ENCODE results near the gene DNAH7.

Gene DNAH7

GRCh38 chr2:195857132-195857531 lies 211.5 kb downstream of the DNAH7 start:
- no peak for DNase-seq

- DNase-seq, result no peak
Measured at GRCh38 chr2:195850764-195851163, 217.9 kb downstream of the DNAH7 start.

DNA sequence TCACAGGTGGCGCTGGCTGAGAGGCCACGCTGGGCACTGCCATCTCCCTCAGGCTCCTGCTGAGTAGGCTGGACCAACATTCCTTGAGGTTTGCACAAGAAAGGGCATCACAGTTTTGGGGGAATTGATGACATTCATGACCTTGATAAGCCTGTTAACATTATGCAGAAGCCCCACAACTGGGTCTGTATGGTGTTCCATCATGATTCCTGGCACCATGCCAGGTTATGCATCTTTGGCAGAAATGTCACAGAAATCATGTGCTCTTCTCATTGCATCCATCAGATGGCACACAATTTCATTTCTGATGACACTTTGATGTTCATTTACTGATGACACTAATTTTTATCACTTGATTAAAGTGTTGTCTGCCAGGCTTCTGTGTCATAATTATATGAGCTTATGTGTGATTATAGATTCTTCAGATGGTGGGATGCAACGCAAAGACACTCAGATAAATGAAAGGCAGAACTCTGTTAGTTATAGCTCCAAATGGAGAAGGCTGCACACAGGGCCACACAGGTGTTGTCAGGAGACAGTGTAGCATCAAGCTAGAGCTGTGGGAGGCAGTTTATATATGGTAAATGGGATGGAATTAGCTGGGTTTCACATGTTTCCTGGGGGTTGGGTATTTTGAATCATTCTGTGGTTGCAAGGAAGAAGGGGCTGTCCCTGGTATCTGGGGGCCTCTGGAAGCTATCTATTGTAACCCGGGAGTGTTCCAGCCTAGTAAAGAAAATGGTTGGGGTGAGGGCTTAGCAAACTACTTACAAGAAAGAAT lies 220.3 kb downstream of the DNAH7 start:
- peak; percentile 12 for DNase-seq

DNA sequence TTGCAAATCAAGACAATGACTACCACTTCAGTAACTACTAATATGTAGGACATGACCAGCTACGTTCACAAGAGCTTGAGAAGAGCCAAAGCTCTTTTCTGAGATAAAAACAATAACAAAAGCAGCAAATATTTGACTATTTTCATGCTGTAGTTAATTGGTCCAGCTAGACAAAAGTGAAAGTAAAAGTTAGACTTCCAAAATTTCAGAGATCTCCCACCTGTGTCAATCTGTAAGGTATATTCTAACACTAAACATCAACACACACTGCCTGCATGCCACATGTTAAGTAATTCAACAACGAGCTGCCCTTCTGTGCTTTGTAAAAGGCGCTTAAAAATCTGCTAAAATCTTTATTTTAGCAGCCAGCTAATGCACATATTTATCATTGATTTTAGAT lies 225.7 kb downstream of the DNAH7 start:
- no peak for DNase-seq

DNA sequence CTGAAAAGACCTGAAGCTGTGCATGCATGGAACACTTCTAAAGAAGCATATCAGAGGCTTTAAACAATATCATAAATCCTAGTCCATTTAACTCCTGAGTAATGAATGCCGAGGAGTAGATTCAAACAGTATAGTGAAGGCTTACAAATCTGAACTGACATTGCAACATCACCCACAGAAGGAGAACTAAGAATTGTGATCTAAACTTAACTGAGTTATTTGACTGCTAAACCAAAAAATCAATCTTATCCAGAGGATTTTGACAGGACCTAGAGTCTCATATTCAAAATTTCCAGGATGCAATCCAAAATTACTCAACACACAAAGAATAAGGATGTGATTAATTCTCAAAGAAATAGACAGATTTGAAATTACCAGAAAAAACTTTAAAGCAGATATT lies 230.6 kb downstream of the DNAH7 start:
- no peak for DNase-seq

DNA sequence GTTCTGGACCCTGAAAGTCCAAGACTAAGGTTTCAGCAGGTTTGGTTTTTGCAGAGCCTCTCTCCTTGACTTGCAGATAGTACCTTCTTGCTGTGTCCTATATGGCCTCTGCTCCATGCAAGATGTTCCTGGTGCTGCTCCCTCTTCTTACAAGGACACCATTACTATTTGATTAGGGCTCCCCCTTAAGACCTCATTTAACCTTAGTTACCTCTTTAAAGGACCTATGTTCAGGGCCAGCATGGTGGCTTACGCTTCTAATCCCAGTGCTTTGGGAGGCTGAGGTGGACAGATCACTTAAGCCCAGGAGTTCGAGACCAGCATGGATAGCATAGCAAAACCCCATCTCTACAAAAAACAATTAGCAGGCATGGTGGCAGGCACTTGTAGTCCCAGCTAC lies 232.6 kb downstream of the DNAH7 start:
- DNase-seq, result no peak

- no peak for DNase-seq
Measured at GRCh38 chr2:195834836-195835235, 233.8 kb downstream of the DNAH7 start.

DNA sequence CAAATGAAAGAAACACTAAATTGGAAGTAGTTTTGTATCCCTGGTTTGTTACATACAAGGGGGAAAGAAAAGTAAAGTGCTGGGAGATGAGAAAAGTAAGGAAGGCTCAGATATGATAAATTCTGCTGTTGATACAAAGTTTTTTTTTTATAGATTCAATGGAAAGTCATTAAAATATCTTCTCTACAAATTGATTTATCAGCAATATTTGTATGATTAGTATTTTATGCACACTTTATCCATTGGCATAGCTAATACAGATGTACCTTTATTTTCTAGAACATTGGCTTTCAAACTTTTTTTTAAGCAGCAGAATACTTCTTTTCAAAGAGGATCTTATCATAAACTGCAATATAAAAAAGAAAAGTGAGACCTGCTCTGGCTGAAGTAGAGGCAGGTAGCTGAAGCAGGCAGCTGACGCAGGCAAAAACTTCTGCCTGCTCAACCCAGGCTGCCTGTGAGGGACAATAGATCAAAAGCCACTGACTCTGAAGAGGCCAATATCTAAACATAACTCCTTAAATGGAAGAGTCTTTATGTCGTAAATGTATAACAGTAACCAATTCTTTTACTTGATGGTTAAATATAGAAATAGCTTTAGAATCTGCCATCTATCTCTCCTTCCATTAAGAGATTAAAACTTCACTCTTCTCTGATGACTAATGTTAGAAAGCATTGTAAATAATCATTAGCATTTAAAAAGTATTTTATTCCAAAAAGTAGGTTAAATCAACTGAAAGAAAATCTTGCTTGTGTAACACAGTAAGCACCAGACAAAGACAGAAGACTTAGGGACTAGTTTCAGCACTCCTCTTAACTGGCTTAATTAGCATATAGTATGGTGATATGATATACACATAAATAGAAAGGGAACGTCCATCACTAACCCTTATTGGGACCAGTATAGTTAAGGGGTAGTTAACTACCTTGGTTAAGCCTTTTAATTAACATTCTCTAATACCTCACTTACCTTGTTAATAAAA lies 237.4 kb downstream of the DNAH7 start:
- DNase-seq, result no peak

GRCh38 chr2:195824478-195824877 lies 244.2 kb downstream of the DNAH7 start:
- no peak for DNase-seq

GRCh38 chr2:195823206-195823605 lies 245.4 kb downstream of the DNAH7 start:
- no peak for DNase-seq

- no peak for DNase-seq
Measured at GRCh38 chr2:195821566-195821932, 247.1 kb downstream of the DNAH7 start.

- DNase-seq, result no peak
Measured at GRCh38 chr2:195820867-195821565, 247.6 kb downstream of the DNAH7 start.

DNA sequence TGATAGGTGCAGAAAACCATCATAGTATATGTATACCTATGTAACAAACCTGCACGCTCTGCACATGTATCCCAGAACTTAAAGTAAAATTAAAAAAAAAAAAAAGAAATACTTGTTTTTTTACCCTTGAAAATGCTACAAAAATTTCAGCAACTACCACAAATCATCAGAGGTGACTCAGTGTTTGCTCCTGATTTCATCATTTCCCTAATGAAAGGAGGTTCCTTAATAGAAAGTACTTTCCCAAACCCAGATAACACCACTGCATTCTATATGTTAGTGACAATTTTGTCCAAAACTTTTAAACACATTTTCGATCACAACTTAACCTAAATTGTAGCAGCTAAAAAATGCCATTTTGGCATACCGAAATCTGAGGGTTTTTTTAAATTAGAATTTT lies 248.3 kb downstream of the DNAH7 start:
- DNase-seq, result no peak

DNA sequence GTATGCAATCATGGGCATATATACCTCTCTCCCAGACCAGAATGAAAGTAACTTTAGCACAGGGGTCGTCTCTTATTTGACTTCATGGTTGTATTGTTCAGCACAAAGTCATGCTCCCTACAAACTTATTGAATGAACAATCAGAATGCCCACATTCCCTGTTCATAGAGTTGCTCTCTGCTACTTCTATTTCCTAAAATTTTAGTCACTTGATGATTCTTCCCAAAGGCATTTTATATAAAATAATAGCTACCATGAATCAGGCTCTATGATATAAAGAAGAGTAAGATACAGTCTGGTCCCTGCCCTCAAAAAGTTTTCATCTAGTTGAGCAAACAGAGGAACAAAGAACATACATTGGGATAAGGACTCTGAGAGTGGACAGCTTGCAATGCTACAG lies 249.4 kb downstream of the DNAH7 start:
- no peak for DNase-seq

GRCh38 chr2:195818526-195818925 lies 250.1 kb downstream of the DNAH7 start:
- no peak for DNase-seq

DNA sequence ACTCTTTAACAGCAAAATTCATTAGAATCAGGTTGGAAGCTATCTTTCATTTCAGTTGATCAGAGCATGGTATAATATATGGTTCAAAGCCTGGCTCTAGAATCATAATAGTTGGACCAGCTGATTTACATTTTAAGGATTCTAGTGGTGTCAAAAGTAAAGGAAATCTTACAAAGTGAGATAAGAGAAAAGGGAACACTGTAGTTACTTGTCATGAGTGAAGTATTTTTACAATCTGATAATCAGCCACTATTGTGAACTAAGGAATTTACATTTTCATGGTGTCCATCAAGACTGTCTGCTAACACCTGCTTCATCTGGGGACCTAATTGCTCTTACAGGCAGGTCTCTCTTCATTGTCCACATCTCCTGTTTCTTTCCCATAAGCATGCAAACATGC lies 250.5 kb downstream of the DNAH7 start:
- DNase-seq, result no peak

DNA sequence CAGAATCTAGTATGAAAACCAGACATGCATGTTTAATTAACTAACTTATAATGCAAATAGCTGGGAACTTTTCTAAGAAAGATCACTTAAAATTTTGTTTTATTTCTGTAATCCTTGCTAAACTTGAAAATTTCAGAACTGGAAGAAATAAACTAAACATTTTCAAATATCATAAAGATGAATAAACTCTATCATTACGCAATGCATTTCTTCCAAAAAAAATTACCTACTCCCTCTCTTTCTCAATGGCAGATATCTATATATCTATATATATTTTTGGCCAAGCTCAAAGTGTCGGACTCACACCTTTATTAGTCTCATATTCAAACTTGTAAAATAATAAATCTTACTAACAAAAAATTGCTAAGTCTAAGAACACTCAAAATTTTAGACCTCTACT lies 253.6 kb downstream of the DNAH7 start:
- no peak for DNase-seq

DNA sequence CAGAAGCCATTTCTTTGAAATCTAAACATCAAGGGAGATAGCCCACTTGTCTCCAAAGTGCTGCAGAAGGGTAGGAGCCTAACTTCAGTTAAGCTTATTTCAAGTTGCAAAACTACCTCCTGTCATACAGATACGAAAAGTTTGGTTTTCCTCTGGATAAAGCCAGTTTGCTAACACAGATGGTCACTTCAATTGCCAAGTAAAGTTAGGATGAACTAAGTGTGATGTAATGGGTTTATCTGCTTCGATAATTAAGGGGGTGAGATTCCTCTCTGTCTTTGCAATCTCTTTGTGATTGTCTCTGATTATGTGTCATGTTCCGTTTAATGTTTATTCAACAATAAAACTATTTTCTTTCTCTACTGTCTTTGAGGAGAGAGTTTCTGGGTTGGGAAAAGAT lies 255.2 kb downstream of the DNAH7 start:
- no peak for DNase-seq

GRCh38 chr2:195810340-195811098 lies 258.1 kb downstream of the DNAH7 start:
- DNase-seq, result no peak

DNA sequence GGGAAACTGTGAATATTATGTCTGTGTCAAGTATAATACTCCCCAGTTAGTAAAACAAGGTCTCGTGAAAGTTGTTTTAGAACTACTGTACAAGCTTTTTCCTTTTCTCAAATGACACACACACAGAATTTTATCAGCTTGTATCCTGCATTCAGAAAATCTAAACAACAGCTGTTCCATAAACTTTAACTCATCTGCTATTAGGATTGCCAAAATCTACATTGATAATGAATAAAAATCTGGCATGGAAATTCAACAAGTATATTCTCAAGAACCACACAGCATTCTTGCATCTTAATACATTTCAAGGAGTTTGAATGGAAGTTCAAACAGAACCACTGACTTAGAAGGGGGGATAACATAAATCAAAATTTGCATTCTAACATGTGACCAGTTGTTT lies 260.4 kb downstream of the DNAH7 start:
- DNase-seq, result no peak

DNA sequence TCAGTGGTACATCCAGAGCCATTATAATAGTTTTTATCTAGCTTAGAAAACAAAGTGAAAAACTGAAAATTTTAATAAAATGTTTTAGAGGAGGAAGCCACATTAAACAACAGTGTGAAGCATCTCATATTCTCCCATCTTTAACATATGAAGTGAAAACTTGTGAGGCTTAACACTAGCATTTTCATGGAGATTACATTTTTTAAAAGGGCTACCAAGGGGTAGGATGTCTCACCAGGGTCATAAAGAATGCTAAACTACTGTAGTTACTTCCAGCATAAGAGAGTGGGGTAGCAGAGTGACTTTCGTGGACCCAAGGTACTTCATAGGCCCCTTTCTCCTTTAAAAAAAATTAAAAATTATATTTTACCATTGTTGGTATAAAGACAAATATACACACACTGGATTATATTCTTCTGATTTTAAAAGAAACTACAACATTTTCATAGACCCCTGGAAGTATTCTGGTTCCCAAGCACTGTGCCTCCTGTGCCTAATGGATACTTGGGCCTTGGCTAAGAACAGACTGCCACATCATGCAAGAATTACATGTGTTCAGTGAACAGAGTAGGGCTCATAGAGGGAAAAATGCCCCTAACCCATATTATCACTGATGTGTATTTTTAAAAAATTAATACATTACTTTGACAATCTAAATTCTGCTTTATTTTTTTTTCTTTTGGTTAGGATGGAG lies 263.2 kb downstream of the DNAH7 start:
- no peak for DNase-seq

DNA sequence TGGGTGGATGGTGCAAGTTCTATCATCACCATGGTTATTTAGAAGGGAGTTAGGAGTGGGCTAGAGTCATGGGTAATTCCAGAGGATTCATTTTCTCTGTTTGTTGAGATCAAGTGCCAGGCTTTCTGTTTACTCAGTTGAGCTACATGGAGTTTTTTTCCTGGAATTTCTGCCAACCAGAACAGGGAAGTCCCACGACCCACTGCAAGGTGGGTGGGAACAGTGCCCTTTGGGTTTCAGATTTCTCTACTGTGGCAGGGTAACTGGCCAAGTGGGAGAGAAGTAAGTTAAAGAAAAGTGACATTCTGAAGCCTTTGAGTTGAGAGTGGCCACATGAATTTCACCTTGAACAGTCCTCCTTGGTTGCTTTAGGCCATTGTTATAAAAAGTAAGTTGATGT lies 272.8 kb downstream of the DNAH7 start:
- DNase-seq, result no peak
